H1 (cell line): Measurements from ENCODE around the gene CACNB2. TPM values are rescaled to one million over a fixed set of nuclear protein-coding genes. Genes with fewer than 3 reads are reported as not detected.

Experiments used
- CTCF ChIA-PET: fragments of 300-600 bp; sonication (Branson Sonifier 250); formaldehyde crosslinking; loops from one replicate; lab custom pipeline; 2021; ENCODE audit not compliant: partially characterized antibody; lab: Charles Lee
- POLR2A ChIA-PET: fragments of 300-600 bp; sonication (Branson Sonifier 250); formaldehyde crosslinking; loops from one replicate; lab custom pipeline; 2021; ENCODE audit warnings: inconsistent platforms; ENCODE audit not compliant: partially characterized antibody; lab: Charles Lee
- DNase-seq, 2 experiments: peaks; one replicate each; pipeline versions ENCODE4 v3.0.0 to v3.0.0-alpha.2; 2010 to 2022; ENCODE audit warnings: low spot score in 2 of 2, low read depth in 1 of 2, mixed read lengths in 1 of 2
- FAIRE-seq: peaks from 2 replicates; lab custom pipeline; 2011; peaks lifted over from hg19 to GRCh38; lab: Jason Lieb, UNC
- H2AFZ ChIP-seq: 2 replicates; pipeline ENCODE4 v1.8.1; 2012; ENCODE audit warnings: low read length, inconsistent platforms
- H2AK5ac ChIP-seq: 2 replicates; pipeline ENCODE4 v1.6.1; 2013; ENCODE audit warnings: low read depth, low read length
- H2BK120ac ChIP-seq: replicated peaks from 2 replicates; pipeline ENCODE3; 2013; ENCODE audit warnings: low read depth, low read length, inconsistent platforms
- H2BK12ac ChIP-seq: 2 replicates; pipeline ENCODE4 v1.6.1; 2013; ENCODE audit warnings: low read depth, low read length
- H2BK15ac ChIP-seq: 2 replicates; pipeline ENCODE4 v1.6.1; 2013; ENCODE audit warnings: low read length
- H2BK20ac ChIP-seq: 2 replicates; pipeline ENCODE4 v1.6.1; 2013; ENCODE audit warnings: low read length
- H2BK5ac ChIP-seq: 2 replicates; pipeline ENCODE4 v1.6.1; 2013; ENCODE audit warnings: low read depth, low read length
- H3K14ac ChIP-seq: 2 replicates; pipeline ENCODE4 v1.6.1; 2013; ENCODE audit warnings: inconsistent platforms; ENCODE audit not compliant: insufficient read length
- H3K18ac ChIP-seq: 2 replicates; pipeline ENCODE4 v1.6.1; 2013; ENCODE audit warnings: low read length; ENCODE audit errors: extremely low read depth
- H3K23ac ChIP-seq: 2 replicates; pipeline ENCODE4 v1.6.1; 2013; ENCODE audit warnings: inconsistent platforms; ENCODE audit not compliant: insufficient read length
- H3K23me2 ChIP-seq: 2 replicates; pipeline ENCODE4 v1.6.1; 2013; ENCODE audit warnings: low read depth, low read length
- H3K27ac ChIP-seq: 2 replicates; pipeline ENCODE4 v1.6.1; 2011; ENCODE audit warnings: low read depth, low read length, inconsistent platforms
- H3K27me3 ChIP-seq, 4 experiments: replicated peaks in 1 of 4; 1 replicate in 1 of 4; 2 replicates in 3 of 4; pipeline versions ENCODE4 v1.6.1 to v1.8.1; 2011 to 2013; ENCODE audit warnings: low read length in 3 of 4, mild to moderate bottlenecking in 3 of 4, inconsistent platforms in 2 of 4, mixed read lengths in 2 of 4, moderate library complexity in 1 of 4; ENCODE audit not compliant: control insufficient read depth in 3 of 4, insufficient read depth in 3 of 4; ENCODE audit errors: extremely low read depth in 1 of 4
- H3K36me3 ChIP-seq, 4 experiments: 2 replicates each; pipeline versions ENCODE4 v1.6.1 to v1.8.1; 2011 to 2013; ENCODE audit warnings: mild to moderate bottlenecking in 4 of 4, low read length in 3 of 4, moderate library complexity in 2 of 4, control low read depth in 1 of 4, inconsistent platforms in 1 of 4; ENCODE audit not compliant: insufficient read depth in 4 of 4, control insufficient read depth in 2 of 4
- H3K4ac ChIP-seq: replicated peaks from 2 replicates; pipeline ENCODE3; 2013; ENCODE audit warnings: low read length, low read depth, mixed read lengths, inconsistent platforms; ENCODE audit not compliant: insufficient read length
- H3K4me1 ChIP-seq, 4 experiments: replicated peaks in 1 of 4; 1 replicate in 1 of 4; 2 replicates in 3 of 4; pipeline versions ENCODE4 v1.6.1 to v1.8.1; 2011 to 2013; ENCODE audit warnings: low read length in 3 of 4, inconsistent platforms in 2 of 4, mixed read lengths in 1 of 4; ENCODE audit not compliant: insufficient read depth in 4 of 4, control insufficient read depth in 3 of 4
- H3K4me2 ChIP-seq, 2 experiments: 2 replicates each; pipeline versions ENCODE4 v1.6.1 to v1.8.1; 2011 to 2013; ENCODE audit warnings: low read depth in 2 of 2, low read length in 2 of 2, control low read depth in 1 of 2, inconsistent platforms in 1 of 2, mild to moderate bottlenecking in 1 of 2; ENCODE audit not compliant: insufficient read depth in 1 of 2
- H3K4me3 ChIP-seq, 4 experiments: fragments of 200-600, 300-600 bp in 1 of 4; sonication (generic), shearing (Covaris generic), sonication (Bioruptor Twin) in 1 of 4; 2 replicates each; pipeline versions ENCODE4 v1.5.1 to v1.8.1; 2011 to 2016; ENCODE audit warnings: low read length in 4 of 4, low read depth in 3 of 4, control low read depth in 2 of 4, inconsistent platforms in 2 of 4, mild to moderate bottlenecking in 2 of 4, mixed read lengths in 1 of 4, moderate library complexity in 1 of 4; ENCODE audit not compliant: insufficient read depth in 2 of 4; ENCODE audit errors: extremely low read depth in 1 of 4
- H3K56ac ChIP-seq: replicated peaks from 2 replicates; pipeline ENCODE3; 2013; ENCODE audit warnings: low read depth, mild to moderate bottlenecking, mixed read lengths, low read length, inconsistent platforms; ENCODE audit not compliant: insufficient read length
- H3K79me1 ChIP-seq: 2 replicates; pipeline ENCODE4 v1.6.1; 2013; ENCODE audit warnings: low read depth, low read length, control low read depth
- H3K79me2 ChIP-seq, 2 experiments: 2 replicates each; pipeline versions ENCODE4 v1.6.1 to v1.8.1; 2012 to 2013; ENCODE audit warnings: low read length in 2 of 2, mild to moderate bottlenecking in 2 of 2, inconsistent platforms in 1 of 2; ENCODE audit not compliant: insufficient read depth in 2 of 2, control insufficient read depth in 1 of 2
- H3K9ac ChIP-seq, 4 experiments: replicated peaks in 1 of 4; 1 replicate in 1 of 4; 2 replicates in 3 of 4; pipeline versions ENCODE4 v1.6.1 to v1.8.1; 2011 to 2013; ENCODE audit warnings: low read depth in 3 of 4, low read length in 3 of 4, control low read depth in 2 of 4, mild to moderate bottlenecking in 2 of 4, moderate library complexity in 2 of 4, inconsistent platforms in 1 of 4; ENCODE audit errors: extremely low read depth in 1 of 4
- H3K9me3 ChIP-seq, 2 experiments: 2 replicates each; pipeline versions ENCODE4 v1.6.1 to v1.8.1; 2012 to 2013; ENCODE audit warnings: mild to moderate bottlenecking in 2 of 2, moderate library complexity in 2 of 2, control low read depth in 1 of 2, inconsistent platforms in 1 of 2, low read depth in 1 of 2, low read length in 1 of 2, mixed read lengths in 1 of 2; ENCODE audit not compliant: insufficient read depth in 2 of 2
- H4K20me1 ChIP-seq, 2 experiments: replicated peaks in 1 of 2; 2 replicates each; pipeline versions ENCODE3 to v1.8.1; 2011 to 2013; ENCODE audit warnings: inconsistent platforms in 2 of 2, low read length in 2 of 2, mild to moderate bottlenecking in 1 of 2; ENCODE audit not compliant: insufficient read depth in 2 of 2, control insufficient read depth in 1 of 2
- H4K5ac ChIP-seq: 2 replicates; pipeline ENCODE4 v1.6.1; 2013; ENCODE audit warnings: low read length, low read depth, mixed read lengths, inconsistent platforms; ENCODE audit not compliant: insufficient read length
- H4K8ac ChIP-seq: 2 replicates; pipeline ENCODE4 v1.8.0; 2013; ENCODE audit warnings: mild to moderate bottlenecking, moderate library complexity, low read length, inconsistent platforms; ENCODE audit not compliant: insufficient read depth; ENCODE audit errors: extremely low read depth
- H4K91ac ChIP-seq: replicated peaks from 2 replicates; pipeline ENCODE3; 2013; ENCODE audit warnings: low read length, mixed read lengths, inconsistent platforms; ENCODE audit not compliant: insufficient read length
- ASH2L ChIP-seq: fragments of 200-600, 300-600 bp; sonication (generic); IDR thresholded peaks from one replicate; pipeline ENCODE4 v1.7.1; 2017; ENCODE audit warnings: low read length
- BACH1 ChIP-seq: IDR thresholded peaks from 2 replicates; pipeline ENCODE4 v1.6.1; 2012; ENCODE audit warnings: low read length, improper control_type of control experiment
- CHD1 ChIP-seq: IDR thresholded peaks from 2 replicates; pipeline ENCODE4 v1.6.1; 2012; ENCODE audit warnings: low read depth, low read length, improper control_type of control experiment
- GABPA ChIP-seq: IDR thresholded peaks from 2 replicates; pipeline ENCODE4 v1.6.1; 2011; ENCODE audit warnings: mild to moderate bottlenecking, low read length, moderate library complexity, borderline replicate concordance; ENCODE audit not compliant: insufficient read depth
- WGBS, 2 experiments: shearing (Covaris generic) in 1 of 2; methylation state at CpG; one replicate each; pipeline versions ENCODE4 v1.1.6 to v1.1.7; 2013 to 2015; ENCODE audit warnings: low lambda C conversion rate in 2 of 2, mixed read lengths in 2 of 2, inconsistent platforms in 1 of 2, low coverage in 1 of 2, missing lambda C conversion rate in 1 of 2; ENCODE audit not compliant: insufficient replicate concordance in 2 of 2, insufficient coverage in 1 of 2, insufficient read length in 1 of 2; ENCODE audit errors: extremely low coverage in 1 of 2, missing lambda C conversion rate in 1 of 2; 5-methylcytosine and 5-hydroxymethylcytosine counted together
- polyA plus RNA-seq, 7 experiments: library from polyadenylated mRNA; depleted of rRNA in 3 of 7; stranded (reverse) in 5 of 7; unstranded in 2 of 7; fragments of >200 nt in 5 of 7; fragments of 200-250 nt in 2 of 7; gene quantifications; 1 replicate in 5 of 7; 2 replicates in 1 of 7; 4 replicates in 1 of 7; pipeline versions ENCODE4 v1.2.1 to v1.2.3, GENCODE V29; 2011 to 2013; ENCODE audit warnings: missing spikeins in 2 of 7, mixed read lengths in 2 of 7
- total RNA-seq: library from RNA; stranded (reverse); fragmentation: NEBNext Ultra II Directional; extraction: Animal tissue kit (Norgen Biotek cat#: 25700); gene quantifications from 2 replicates; pipeline ENCODE4 v1.2.1, GENCODE V29; 2021

Gene CACNB2
- total and polyA plus RNA-seq, 2 of the 8 experiments (the other 6 are each of a cell fraction or from before 2014, with no cell fraction given), result 2.4 to 3.2 TPM

DNA sequence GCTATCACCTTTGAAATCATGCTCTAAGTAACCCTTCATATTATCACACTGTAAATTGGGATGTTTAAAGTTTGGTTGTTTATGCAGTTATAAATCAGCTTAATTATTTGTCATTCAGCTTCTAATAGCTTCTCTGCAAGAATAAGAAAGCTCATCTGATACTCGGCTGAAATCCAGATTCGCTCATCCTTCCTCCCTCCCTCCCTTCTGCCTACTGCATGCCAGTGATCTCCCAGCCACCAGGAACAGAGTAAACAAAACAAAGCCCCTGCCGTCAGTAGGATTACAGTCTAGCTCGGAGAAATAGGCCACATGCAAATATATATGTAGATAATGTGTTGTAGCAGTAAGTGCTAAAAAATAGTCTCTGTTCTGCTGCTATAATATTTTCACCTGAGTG is 299.4 kb downstream of the CACNB2 start:
- Histone ChIP-seq H4K91ac (no peak overlapping the region), H3K18ac (no peak overlapping the region), H3K79me1 (no peaks in the 10 kb centered on the region), H2BK15ac (no peak overlapping the region), H3K4me3 (no peak overlapping the region), H3K9ac (no peak overlapping the region), H2AFZ (no peak overlapping the region), H4K20me1 (no peaks in the 10 kb centered on the region), H3K56ac (no peak overlapping the region), H3K4ac (no peak overlapping the region), H3K4me1 (no peaks in the 10 kb centered on the region), H3K14ac (no peak overlapping the region), H2BK20ac (no peak overlapping the region), H3K27me3 (no peaks in the 10 kb centered on the region), H3K23me2 (no peaks in the 10 kb centered on the region), H2BK12ac (no peak overlapping the region), H2BK5ac (no peak overlapping the region), H2BK120ac (no peak overlapping the region), H3K36me3 (no peaks in the 10 kb centered on the region), H2AK5ac (no peak overlapping the region), H3K23ac (no peak overlapping the region), H3K79me2 (no peaks in the 10 kb centered on the region), H3K27ac (no peak overlapping the region), H4K5ac (no peak overlapping the region), H3K4me2 (no peak overlapping the region), H3K9me3 (no peaks in the 10 kb centered on the region), H4K8ac (no peak overlapping the region)
- WGBS, 2 experiments, result 82% methylated on average over 4 of the region's 4 CpGs; no CpG with 5 or more reads in 1 of the 2 experiments
- TF ChIP-seq ASH2L, result no peak
- TF ChIP-seq BACH1, result no peak
- TF ChIP-seq GABPA, result no peak
- no peak for TF ChIP-seq CHD1
- ChIA-PET POLR2A (no interaction called here), CTCF (interaction anchor here (1.2 kb wide), 1 partner anchor 11 kb away, joined by 5 read pairs; no protein-coding TSS in a partner anchor)
- DNase-seq, result no peak
- no peak for FAIRE-seq
